Ammon's horn (tissue), 1 donor: Measurements from ENCODE around the gene NR1D1.

Experiments
- DNase-seq: peaks from one replicate; pipeline ENCODE4 v3.0.0-alpha.2; 2016; ENCODE audit warnings: low spot score

NR1D1 gene

DNA sequence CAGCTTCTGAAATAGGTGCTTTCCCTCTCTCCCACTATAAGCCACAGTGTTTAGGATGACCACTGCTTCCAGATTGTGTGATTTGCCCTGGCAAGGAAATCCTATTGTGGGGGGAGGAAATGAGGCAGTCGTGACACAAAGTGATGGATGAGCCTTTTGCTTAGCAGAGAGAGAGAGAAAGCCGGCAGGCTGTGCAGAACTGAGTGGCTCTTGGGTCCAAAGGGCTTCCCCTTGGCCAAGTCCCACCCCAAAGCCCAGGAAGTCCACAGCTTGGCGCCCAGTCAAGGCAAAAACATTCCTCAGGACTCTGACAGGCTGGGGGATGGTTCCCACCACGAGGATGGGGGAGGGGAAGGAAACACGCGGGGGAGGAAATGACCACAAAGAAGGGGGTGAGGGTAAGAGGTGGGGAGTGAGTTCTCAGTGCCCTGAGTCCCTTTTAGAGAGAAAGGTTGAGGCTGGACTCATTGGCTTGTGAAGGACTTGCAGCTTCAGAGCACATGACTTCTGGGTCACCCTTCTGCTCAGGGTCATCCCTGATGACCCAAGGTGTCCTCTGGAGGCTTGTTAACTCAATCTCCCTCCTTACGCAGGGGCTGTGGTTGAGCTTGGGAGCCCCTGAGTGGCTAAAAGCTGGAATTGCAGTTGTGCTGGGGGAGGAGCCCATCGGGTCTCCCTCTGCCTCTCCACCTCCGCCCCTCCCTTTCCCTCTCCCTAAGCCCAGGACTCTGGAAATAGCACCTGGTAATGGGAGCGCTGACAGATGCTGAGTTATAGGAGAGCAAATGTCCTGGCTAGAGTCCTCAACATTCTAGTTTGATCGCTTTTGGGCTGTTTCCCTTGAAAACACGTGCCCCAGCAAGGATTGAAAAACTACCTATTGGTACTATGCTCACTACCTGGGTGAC is 11.1 kb upstream of the NR1D1 start:
- peak; percentile 94 for DNase-seq

- no peak for DNase-seq
Observed at GRCh38 chr17:40110026-40110845, 9.8 kb upstream of the NR1D1 start.

DNA sequence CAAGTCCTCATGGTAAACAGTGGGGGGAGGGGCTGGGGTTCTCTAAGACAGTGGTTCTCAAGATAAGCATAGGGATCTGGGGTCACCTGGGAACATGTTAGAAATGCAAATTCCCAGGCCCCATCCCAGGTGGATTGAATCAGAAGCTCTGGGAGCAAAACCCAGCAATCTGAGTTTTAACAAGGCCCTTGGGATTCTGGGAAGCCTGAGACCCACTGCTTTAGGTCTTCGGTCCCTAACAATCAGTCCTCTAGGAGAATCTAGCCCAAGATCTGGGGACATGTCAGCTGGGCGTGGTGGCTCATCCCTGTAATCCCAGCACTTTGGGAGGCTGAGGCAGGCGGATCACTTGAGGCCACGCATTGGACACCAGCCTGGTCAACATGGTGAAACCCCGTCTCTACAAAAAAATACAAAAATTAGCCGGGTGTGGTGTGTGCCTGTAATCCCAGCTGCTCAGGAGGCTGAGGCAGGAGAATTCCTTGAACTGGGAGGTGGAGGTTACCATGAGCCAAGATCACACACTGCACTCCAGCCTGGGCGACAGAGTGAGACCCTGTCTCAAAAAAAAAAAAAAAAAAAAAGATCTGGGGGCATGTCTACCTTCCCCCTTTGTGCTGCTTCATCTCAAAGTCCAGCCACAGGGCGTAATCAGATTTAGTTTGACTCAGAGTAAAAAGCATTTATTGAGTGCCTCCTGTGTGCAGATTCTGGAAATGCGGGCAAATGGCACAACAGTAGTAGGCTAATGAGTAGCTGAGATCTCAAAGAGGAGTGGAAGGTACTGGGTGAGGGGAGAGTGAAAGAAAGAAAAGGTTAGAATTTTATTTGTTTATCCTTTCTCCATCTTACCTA is 8.8 kb upstream of the NR1D1 start:
- no peak for DNase-seq

- DNase-seq = peak; percentile 51
Observed at GRCh38 chr17:40107522-40108174, 7.3 kb upstream of the NR1D1 start.

GRCh38 chr17:40106760-40107521 is 6.6 kb upstream of the NR1D1 start:
- peak; percentile 66 for DNase-seq

- no peak for DNase-seq
Observed at GRCh38 chr17:40105861-40106759, 5.7 kb upstream of the NR1D1 start.

DNA sequence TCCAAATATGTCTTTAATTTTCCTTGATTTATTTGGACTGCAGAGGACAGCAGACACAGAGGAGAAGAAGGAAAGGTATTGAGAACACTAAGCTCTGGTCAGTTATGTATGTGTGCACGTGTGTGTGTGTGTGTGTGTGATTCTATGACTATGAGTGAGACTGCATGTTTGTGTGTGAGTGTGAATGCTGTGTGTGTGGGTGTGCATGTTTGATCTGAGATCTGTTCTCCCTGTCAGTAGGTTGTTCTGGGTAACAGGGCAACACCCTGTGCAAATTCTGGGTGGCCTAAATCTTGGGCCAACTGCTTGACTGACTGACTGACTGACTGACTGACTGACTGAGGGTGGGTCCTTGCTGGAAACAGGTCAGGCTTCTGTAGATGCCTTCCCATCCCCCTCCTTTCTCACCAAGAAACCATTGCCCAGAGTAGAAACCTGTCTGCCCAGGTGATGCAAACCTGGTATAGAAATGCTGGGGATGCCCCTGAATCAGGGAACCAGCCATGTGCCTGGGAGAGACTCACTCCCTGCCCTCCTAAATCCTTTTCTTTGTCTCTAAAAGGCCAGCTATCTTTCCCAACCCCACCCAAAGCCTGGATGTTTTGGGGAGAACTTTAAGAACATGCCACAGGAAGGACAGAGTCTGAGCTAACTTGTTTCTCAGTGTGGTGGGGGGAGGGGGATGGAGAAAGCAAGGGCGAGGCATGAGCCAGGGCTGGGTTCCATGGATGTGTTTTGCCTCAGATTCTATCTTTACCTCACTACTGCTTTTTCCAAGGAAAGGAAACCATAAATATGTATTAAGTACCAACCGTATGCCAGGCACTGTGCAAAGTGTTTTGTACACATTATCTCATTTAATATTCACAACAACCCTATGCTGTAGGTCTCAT is 4.5 kb upstream of the NR1D1 start:
- no peak for DNase-seq

GRCh38 chr17:40103688-40104087 is 3.3 kb upstream of the NR1D1 start:
- no peak for DNase-seq

GRCh38 chr17:40103071-40103661 is 2.8 kb upstream of the NR1D1 start:
- no peak for DNase-seq

DNA sequence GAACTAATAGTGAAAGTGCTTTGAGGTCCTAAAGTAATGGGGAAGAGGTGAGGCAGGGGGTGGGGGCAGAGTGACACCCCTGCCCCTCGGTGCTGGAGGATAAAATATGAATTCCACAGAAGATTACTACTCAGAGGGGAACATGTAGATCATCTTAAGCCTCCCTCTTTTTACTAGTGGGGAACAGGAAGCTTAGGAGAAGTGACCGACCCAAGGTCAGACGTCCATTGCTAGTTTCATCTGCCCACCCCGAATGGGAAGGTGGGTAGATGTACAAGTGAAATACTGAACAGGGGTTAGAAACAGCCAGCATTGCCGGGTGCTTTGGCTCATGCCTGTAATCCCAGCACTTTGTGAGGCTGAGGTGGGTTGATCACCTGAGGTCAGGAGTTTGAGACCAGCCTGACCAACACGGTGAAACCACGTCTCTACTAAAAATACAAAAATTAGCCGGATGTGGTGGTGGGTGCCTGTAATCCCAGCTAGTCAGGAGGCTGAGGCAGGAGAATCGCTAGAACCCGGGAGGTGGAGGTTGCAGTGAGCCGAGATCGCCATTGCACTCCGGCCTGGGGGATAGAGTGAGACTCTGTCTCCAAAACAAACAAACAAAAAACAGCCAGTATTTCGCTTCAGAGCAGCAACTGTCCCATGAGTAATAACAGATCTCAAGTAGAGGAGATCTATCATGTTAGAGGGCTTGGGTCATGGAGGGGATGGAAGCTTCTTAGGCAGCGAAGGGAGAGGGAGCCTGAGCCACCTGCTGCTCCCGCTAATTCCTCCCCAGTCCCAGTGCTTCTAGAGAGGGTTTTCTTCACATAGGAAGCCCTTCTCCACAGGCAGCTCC is 1.2 kb upstream of the NR1D1 start:
- DNase-seq = no peak

DNA sequence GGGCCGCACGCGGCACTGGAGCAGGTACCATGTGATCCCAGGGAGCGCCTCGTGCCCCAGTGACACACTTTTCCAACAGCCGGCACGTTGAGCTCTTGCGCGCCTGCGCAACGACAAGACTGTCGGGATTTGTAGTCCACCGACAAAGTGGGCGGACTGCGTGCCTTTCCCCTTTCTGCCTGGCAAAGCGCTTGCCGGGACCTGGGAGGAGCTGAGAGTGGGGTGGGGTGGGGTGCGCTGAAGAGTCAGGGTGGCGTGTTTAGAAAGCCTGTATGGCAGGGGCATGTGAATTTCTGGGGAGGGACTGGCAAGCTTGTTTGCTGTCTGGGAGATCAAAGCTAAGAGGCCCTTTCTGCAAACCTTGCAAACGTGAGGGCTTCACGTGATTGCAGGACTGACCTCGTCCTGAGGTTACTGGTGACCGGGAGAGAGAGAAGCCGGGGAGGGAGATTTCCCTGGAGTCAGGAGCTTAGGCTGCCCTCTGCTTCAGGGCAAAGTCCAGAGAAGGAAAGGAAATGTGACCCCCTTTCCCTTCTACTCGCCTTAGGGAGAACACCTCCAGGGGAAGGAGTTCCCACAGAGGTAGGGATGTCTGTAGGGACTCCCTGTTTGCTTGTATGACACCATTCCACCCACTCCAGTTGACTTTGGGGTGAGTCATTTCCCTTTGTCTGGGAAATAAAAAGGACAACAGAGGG is 429 bp upstream of the NR1D1 start:
- peak; percentile 98 for DNase-seq

- DNase-seq = no peak
Observed at GRCh38 chr17:40099619-40100418, 570 bp downstream of the NR1D1 start.

- peak; percentile 97 for DNase-seq
Observed at GRCh38 chr17:40098846-40099618, 1.4 kb downstream of the NR1D1 start.

- no peak for DNase-seq
Observed at GRCh38 chr17:40097931-40098845, 2.2 kb downstream of the NR1D1 start.
